Cardiac muscle cell (in vitro differentiated cells and primary cell): ENCODE results near the gene SCN5A. TPM values are rescaled to one million over a fixed set of nuclear protein-coding genes. Genes with fewer than 3 reads are reported as not detected.

Source experiments
- DNase-seq, 2 donors: peaks; one replicate each; pipeline versions ENCODE4 v3.0.0 to v3.0.0-alpha.2; 2010 to 2017; ENCODE audit warnings: low read depth in 1 of 2, low spot score in 1 of 2
- H3K27ac ChIP-seq: fragments of 200-600 bp; sonication (generic); 2 replicates; pipeline ENCODE4 v1.5.1; 2016
- H3K27me3 ChIP-seq: fragments of 200-600 bp; sonication (generic); 2 replicates; pipeline ENCODE4 v1.6.0; 2016; ENCODE audit warnings: control low read depth
- H3K36me3 ChIP-seq: fragments of 200-600 bp; sonication (generic); 2 replicates; pipeline ENCODE4 v1.5.1; 2016; ENCODE audit warnings: control low read depth
- H3K4me1 ChIP-seq: fragments of 200-600 bp; sonication (generic); 2 replicates; pipeline ENCODE4 v1.8.1; 2017; ENCODE audit warnings: low read depth, mild to moderate bottlenecking, mixed run types
- H3K4me3 ChIP-seq: fragments of 200-600 bp; sonication (generic); 2 replicates; pipeline ENCODE4 v1.5.1; 2016; ENCODE audit warnings: mild to moderate bottlenecking
- H3K9me3 ChIP-seq: fragments of 200-600 bp; sonication (generic); 2 replicates; pipeline ENCODE4 v1.5.1; 2017; ENCODE audit warnings: low read depth, mild to moderate bottlenecking, control low read depth
- polyA plus RNA-seq: library from polyadenylated mRNA; unstranded; fragments of >200 nt; fragmentation: Nextera tagmentation; extraction: Ambion mirVana; gene quantifications from 2 replicates; pipeline ENCODE4 v1.2.1, GENCODE V29; 2016
- total RNA-seq: library from RNA; depleted of rRNA; stranded (reverse); fragments of >200 nt; gene quantifications from 2 replicates; pipeline ENCODE4 v1.2.3, GENCODE V29; 2016
- TF ChIP-seq, protein P1 (sequence below): IDR thresholded peaks from 2 replicates; pipeline ENCODE4 v1.5.1; 2012; ENCODE audit warnings: low read depth, mild to moderate bottlenecking, low read length

Gene SCN5A
- total and polyA plus RNA-seq, 2 experiments from 2014 or later, result 3.1 to 9.3 TPM

DNA sequence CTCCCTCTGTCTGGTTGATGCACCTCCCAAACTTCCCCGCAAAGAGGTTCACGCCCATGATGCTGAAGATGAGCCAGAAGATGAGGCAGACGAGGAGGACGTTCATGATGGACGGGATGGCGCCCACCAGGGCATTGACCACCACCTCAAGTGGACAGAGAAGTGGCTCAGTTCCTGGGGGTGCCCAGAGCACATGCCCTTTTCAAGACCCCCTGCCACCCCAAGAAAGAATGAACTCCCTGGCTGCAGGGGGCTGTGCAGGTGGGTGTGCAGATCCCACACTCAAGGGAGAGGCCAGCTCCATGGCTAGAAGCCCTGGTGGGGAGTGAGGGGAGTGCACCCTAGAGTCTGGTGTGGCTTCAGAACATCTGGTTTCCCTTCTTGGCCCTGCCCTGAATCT lies 89.2 kb downstream of the SCN5A start:
- DNase-seq, result no peak
- Histone ChIP-seq H3K4me3 (no peak overlapping the region), H3K4me1 (no peaks in the 10 kb centered on the region), H3K27ac (no peak overlapping the region), H3K9me3 (no peaks in the 10 kb centered on the region), H3K27me3 (no peaks in the 10 kb centered on the region), H3K36me3 (no peaks in the 10 kb centered on the region)
- TF ChIP-seq, protein P1, sequence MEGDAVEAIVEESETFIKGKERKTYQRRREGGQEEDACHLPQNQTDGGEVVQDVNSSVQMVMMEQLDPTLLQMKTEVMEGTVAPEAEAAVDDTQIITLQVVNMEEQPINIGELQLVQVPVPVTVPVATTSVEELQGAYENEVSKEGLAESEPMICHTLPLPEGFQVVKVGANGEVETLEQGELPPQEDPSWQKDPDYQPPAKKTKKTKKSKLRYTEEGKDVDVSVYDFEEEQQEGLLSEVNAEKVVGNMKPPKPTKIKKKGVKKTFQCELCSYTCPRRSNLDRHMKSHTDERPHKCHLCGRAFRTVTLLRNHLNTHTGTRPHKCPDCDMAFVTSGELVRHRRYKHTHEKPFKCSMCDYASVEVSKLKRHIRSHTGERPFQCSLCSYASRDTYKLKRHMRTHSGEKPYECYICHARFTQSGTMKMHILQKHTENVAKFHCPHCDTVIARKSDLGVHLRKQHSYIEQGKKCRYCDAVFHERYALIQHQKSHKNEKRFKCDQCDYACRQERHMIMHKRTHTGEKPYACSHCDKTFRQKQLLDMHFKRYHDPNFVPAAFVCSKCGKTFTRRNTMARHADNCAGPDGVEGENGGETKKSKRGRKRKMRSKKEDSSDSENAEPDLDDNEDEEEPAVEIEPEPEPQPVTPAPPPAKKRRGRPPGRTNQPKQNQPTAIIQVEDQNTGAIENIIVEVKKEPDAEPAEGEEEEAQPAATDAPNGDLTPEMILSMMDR, result no peak

DNA sequence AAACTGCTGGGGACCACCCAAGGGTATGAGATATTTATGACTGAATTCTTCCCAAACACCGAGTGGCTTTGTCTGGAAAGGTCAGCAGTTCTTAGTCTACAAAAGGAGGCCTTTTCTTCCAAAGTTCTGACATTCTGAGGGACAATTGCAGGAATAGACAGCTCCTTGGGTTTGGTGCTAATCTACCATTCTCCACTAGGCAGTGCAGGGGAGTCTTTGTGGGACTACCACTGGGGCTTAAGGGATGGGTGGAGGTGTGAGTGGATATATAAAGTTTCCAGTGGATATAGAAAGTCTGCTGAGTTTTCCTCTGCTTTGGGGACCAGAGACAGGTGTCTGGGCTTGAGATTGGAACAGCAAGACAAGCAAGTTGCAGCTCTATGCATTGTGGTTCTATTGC lies 90.6 kb downstream of the SCN5A start:
- TF ChIP-seq, protein P1, result no peak
- Histone ChIP-seq H3K27ac (no peak overlapping the region), H3K4me1 (no peaks in the 10 kb centered on the region), H3K4me3 (no peak overlapping the region), H3K9me3 (no peaks in the 10 kb centered on the region), H3K27me3 (no peaks in the 10 kb centered on the region), H3K36me3 (no peaks in the 10 kb centered on the region)
- DNase-seq, result no peak

DNA sequence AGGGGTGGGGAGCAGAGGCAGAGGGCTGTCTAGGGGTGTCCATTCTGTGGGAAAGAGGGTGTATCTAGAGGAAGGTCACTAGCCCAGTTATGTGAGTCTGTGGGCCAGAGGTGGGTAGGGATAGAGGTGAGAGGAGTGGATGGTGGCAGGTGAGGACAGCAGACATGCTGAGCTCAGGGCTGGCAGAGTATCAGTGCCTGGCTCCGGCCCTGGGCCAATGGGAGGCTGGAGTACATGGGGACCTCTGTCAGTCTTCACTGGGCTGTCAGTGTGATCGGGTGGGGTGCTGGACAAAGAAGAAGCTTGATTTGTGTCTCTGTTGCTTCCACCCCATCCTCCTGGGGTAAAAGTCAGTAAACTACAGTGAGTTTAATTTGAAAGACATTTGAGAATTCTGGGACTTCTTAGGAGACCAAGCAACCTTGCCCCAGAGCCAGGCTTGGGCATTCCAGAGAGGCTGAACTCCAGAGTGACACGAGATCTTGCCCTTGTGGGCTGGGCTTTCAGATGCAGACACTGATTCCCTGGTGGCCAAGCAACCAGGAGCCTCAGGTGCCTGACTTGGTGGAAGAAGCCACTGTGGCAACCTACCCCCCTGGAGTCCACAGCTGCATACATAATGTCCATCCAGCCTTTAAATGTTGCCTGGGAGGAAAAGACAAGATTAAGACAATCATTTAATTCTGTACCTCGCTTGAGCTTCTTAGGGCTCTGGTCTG lies 92.7 kb downstream of the SCN5A start:
- Histone ChIP-seq H3K27me3 (peaks cover 3% of the 10 kb centered on the region), H3K27ac (no peak overlapping the region), H3K36me3 (no peaks in the 10 kb centered on the region), H3K4me3 (no peak overlapping the region), H3K4me1 (no peaks in the 10 kb centered on the region), H3K9me3 (no peaks in the 10 kb centered on the region)
- DNase-seq, result no peak
- TF ChIP-seq, protein P1, result no peak

DNA sequence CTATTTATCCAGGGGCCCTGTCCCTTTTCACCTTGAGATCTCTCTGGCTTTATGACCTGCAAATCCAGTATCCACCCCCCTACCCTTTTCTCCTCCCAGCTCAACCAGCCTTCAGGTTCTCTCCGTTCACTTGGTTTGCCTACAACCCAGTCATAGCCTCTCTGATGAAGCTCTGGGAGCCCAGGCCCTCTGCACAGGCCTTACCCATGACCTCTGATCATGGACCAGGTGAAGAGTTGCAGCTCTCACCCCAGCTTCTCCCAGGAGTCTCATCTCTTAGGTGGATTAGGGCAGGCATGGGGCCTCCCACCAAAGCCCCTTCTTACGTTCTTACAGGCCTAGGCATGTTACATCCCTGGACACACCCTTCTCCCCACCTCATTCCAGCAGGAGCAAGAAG lies 93.6 kb downstream of the SCN5A start:
- Histone ChIP-seq H3K27ac (no peak overlapping the region), H3K4me1 (no peaks in the 10 kb centered on the region), H3K9me3 (no peaks in the 10 kb centered on the region), H3K36me3 (no peaks in the 10 kb centered on the region), H3K4me3 (no peak overlapping the region), H3K27me3 (peaks cover 3% of the 10 kb centered on the region)
- TF ChIP-seq, protein P1, result no peak
- DNase-seq, result no peak

DNA sequence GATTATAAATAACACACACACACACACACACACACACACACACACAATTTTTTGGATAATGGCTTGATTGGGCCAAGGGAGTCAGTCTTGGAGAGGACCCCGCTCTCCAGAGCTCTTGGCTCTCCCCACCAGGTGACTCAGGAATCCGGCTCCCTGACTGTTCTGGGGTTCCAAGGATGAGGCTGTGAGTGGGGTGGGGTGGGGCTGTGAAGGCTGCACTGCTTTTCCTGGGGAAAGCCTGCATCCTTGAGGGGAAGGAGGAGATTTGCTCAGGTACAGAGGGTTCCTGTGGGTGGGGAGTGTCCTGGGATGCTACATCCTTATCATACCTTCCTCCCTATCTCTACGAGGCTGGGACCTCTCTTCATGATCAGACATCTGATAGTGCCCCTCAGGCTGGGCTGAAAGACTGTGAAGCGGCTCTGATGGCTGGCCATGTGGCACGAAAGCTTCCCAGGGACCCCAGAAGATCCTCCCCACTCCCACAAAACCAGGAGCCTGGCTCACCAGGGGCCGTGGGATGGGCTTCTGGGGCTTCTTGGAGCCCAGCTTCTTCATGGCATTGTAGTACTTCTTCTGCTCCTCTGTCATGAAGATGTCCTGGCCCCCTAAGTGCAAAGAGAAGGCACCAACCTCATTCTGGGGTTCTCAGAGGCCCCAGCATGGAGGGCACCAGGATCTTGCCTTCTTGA lies 94.2 kb downstream of the SCN5A start:
- Histone ChIP-seq H3K4me1 (no peaks in the 10 kb centered on the region), H3K27ac (no peak overlapping the region), H3K4me3 (no peak overlapping the region), H3K9me3 (no peaks in the 10 kb centered on the region), H3K27me3 (peaks cover 3% of the 10 kb centered on the region), H3K36me3 (no peaks in the 10 kb centered on the region)
- TF ChIP-seq, protein P1, result no peak
- DNase-seq, result no peak
